GM12878 (cell line): ENCODE results near the gene SYCP3. TPM values are rescaled to one million over a fixed set of nuclear protein-coding genes. Genes with fewer than 3 reads are reported as not detected.

Source experiments
- ATAC-seq: fragments of 200-7000 bp; cut with Tn5 transposase; 3 replicates; pipeline ENCODE4 v1.9.1; 2020; ENCODE audit warnings: mild to moderate bottlenecking, moderate library complexity
- BruUV-seq: library from RNA; stranded (reverse); fragments of 400-500 nt; replicated peaks from 2 replicates; lab custom pipeline; 2021; lab: Mats Ljungman, UMichigan
- CTCF ChIA-PET: fragments of 300-600 bp; sonication (Branson Sonifier 250); formaldehyde crosslinking; extraction: SDS; loops from one replicate; lab custom pipeline; 2021; ENCODE audit warnings: inconsistent platforms; lab: Yijun Ruan, JAX
- POLR2A ChIA-PET: fragments of 350-600 bp; formaldehyde crosslinking; extraction: SDS; loops from one replicate; lab custom pipeline; 2021; ENCODE audit warnings: inconsistent platforms; lab: Charles Lee
- RAD21 ChIA-PET: fragments of 300-600 bp; sonication (Branson Sonifier 250); formaldehyde crosslinking; loops from one replicate; lab custom pipeline; 2023; ENCODE audit warnings: antibody characterized with exemption; ENCODE audit not compliant: unreplicated experiment; lab: Charles Lee
- SMC1A ChIA-PET: fragments of 300-600 bp; sonication (Branson Sonifier 250); formaldehyde crosslinking; loops from one replicate; lab custom pipeline; 2023; ENCODE audit not compliant: unreplicated experiment, uncharacterized antibody; lab: Charles Lee
- DNase-seq: peaks from one replicate; pipeline ENCODE4 v3.0.0-alpha.2; 2011; ENCODE audit warnings: low read depth, low spot score
- FAIRE-seq: peaks from 3 replicates; lab custom pipeline; 2011; peaks lifted over from hg19 to GRCh38; lab: Jason Lieb, UNC
- H2AFZ ChIP-seq: 2 replicates; pipeline ENCODE4 v1.6.0; 2011; ENCODE audit warnings: low read depth, low read length, control low read depth; ENCODE audit not compliant: control insufficient read depth
- H3K27ac ChIP-seq: 2 replicates; pipeline ENCODE4 v1.5.1; 2011; ENCODE audit warnings: control low read depth; ENCODE audit not compliant: control insufficient read depth, insufficient read depth
- H3K27me3 ChIP-seq, 2 experiments: replicated peaks in 1 of 2; 2 replicates each; pipeline versions ENCODE4 v1.6.0 to v1.6.1; 2011; ENCODE audit warnings: low read length in 1 of 2; ENCODE audit not compliant: control insufficient read depth in 2 of 2, insufficient read depth in 2 of 2
- H3K36me3 ChIP-seq, 2 experiments: 2 replicates each; pipeline ENCODE4 v1.5.1; 2011; ENCODE audit warnings: low read length in 1 of 2; ENCODE audit not compliant: control insufficient read depth in 2 of 2, insufficient read depth in 2 of 2
- H3K4me1 ChIP-seq: 2 replicates; pipeline ENCODE4 v1.6.1; 2011; ENCODE audit warnings: mild to moderate bottlenecking, low read length, moderate library complexity, mixed read lengths; ENCODE audit not compliant: control insufficient read depth, insufficient read depth
- H3K4me2 ChIP-seq: 2 replicates; pipeline ENCODE4 v1.6.0; 2011; ENCODE audit warnings: control low read depth; ENCODE audit not compliant: control insufficient read depth, insufficient read depth
- H3K4me3 ChIP-seq: fragments of 200-600 bp; sonication (generic); 2 replicates; pipeline ENCODE4 v1.5.1; 2016
- H3K79me2 ChIP-seq: 2 replicates; pipeline ENCODE4 v1.6.0; 2011; ENCODE audit warnings: low read length; ENCODE audit not compliant: control insufficient read depth, insufficient read depth
- H3K9ac ChIP-seq: 2 replicates; pipeline ENCODE4 v1.8.0; 2011; ENCODE audit warnings: low read length, control low read depth, mixed read lengths; ENCODE audit not compliant: control insufficient read depth, insufficient read depth
- H3K9me3 ChIP-seq: replicated peaks from 3 replicates; pipeline ENCODE4 v1.5.1; 2011; ENCODE audit warnings: mild to moderate bottlenecking, low read length; ENCODE audit not compliant: control insufficient read depth, insufficient read depth
- H4K20me1 ChIP-seq: 2 replicates; pipeline ENCODE4 v1.6.0; 2011; ENCODE audit not compliant: control insufficient read depth, insufficient read depth
- BHLHE40 ChIP-seq, 2 experiments: fragments of 450-650 bp in 1 of 2; IDR thresholded peaks; 2 replicates each; pipeline ENCODE4 v1.6.1; 2011 to 2017; ENCODE audit warnings: low read depth in 2 of 2, borderline replicate concordance in 1 of 2, improper control_type of control experiment in 1 of 2, low read length in 1 of 2, mild to moderate bottlenecking in 1 of 2
- BMI1 ChIP-seq: fragments of 450-650 bp; IDR thresholded peaks from 2 replicates; pipeline ENCODE4 v1.6.1; 2016; ENCODE audit warnings: mild to moderate bottlenecking, moderate library complexity, borderline replicate concordance
- CBX3 ChIP-seq: fragments of 200-600 bp; sonication (generic); IDR thresholded peaks from 2 replicates; pipeline ENCODE4 v1.6.1; 2016; ENCODE audit warnings: low read depth, borderline replicate concordance
- CHD1 ChIP-seq: IDR thresholded peaks from 2 replicates; pipeline ENCODE4 v1.6.1; 2012; ENCODE audit warnings: low read depth, low read length, improper control_type of control experiment
- ESRRA ChIP-seq: IDR thresholded peaks from 2 replicates; pipeline ENCODE4 v1.6.1; 2012; ENCODE audit warnings: mild to moderate bottlenecking, low read length, improper control_type of control experiment
- ETV6 ChIP-seq, 2 experiments: fragments of 450-650 bp in 1 of 2; IDR thresholded peaks in 1 of 2; conservative IDR thresholded peaks in 1 of 2; 2 replicates each; pipeline ENCODE4 v1.6.1; 2014; ENCODE audit warnings: antibody characterized with exemption in 1 of 2, borderline replicate concordance in 1 of 2, low read depth in 1 of 2, mild to moderate bottlenecking in 1 of 2, moderate library complexity in 1 of 2
- HDAC2 ChIP-seq: fragments of 200-600 bp; sonication (generic); IDR thresholded peaks from 2 replicates; pipeline ENCODE4 v1.6.1; 2017
- KAT2A ChIP-seq: conservative IDR thresholded peaks from 2 replicates; pipeline ENCODE4 v1.6.1; 2011; ENCODE audit warnings: low read depth, low read length; ENCODE audit not compliant: control insufficient read depth
- MTA2 ChIP-seq: fragments of 450-650 bp; IDR thresholded peaks from 2 replicates; pipeline ENCODE4 v1.6.1; 2016; ENCODE audit warnings: low read depth, mild to moderate bottlenecking, moderate library complexity
- MTA3 ChIP-seq: IDR thresholded peaks from 2 replicates; pipeline ENCODE4 v1.6.1; 2012; ENCODE audit warnings: low read length, inconsistent platforms, borderline replicate concordance
- MYC ChIP-seq: IDR thresholded peaks from 2 replicates; pipeline ENCODE4 v1.6.1; 2011; ENCODE audit warnings: mild to moderate bottlenecking, low read length, moderate library complexity, inconsistent platforms; ENCODE audit not compliant: insufficient read depth, insufficient replicate concordance, insufficient read length, severe bottlenecking
- NFYA ChIP-seq: IDR thresholded peaks from 2 replicates; pipeline ENCODE4 v1.6.1; 2011; ENCODE audit warnings: low read depth, mild to moderate bottlenecking, low read length, improper control_type of control experiment, borderline replicate concordance
- NR2F1 ChIP-seq: fragments of 450-650 bp; conservative IDR thresholded peaks from 2 replicates; pipeline ENCODE4 v1.6.1; 2017; ENCODE audit warnings: mild to moderate bottlenecking
- POLR2A ChIP-seq: IDR thresholded peaks from 2 replicates; pipeline ENCODE4 v1.6.1; 2011; ENCODE audit warnings: low read depth, mild to moderate bottlenecking, low read length
- RELB ChIP-seq: fragments of 450-650 bp; IDR thresholded peaks from 2 replicates; pipeline ENCODE4 v1.6.1; 2017; ENCODE audit warnings: low read depth, mild to moderate bottlenecking, moderate library complexity
- SPI1 ChIP-seq: IDR thresholded peaks from 2 replicates; pipeline ENCODE4 v1.6.1; 2011; ENCODE audit warnings: low read depth, mild to moderate bottlenecking, low read length, moderate library complexity, borderline replicate concordance; ENCODE audit not compliant: insufficient read depth
- SUZ12 ChIP-seq: fragments of 200-600 bp; sonication (generic); IDR thresholded peaks from one replicate; pipeline ENCODE4 v1.6.1; 2018; ENCODE audit warnings: antibody characterized with exemption, mild to moderate bottlenecking; ENCODE audit not compliant: unreplicated experiment
- ZBED1 ChIP-seq: IDR thresholded peaks from 2 replicates; pipeline ENCODE4 v1.6.1; 2016; ENCODE audit warnings: borderline replicate concordance
- ZSCAN29 ChIP-seq: fragments of 450-650 bp; IDR thresholded peaks from 2 replicates; pipeline ENCODE4 v1.6.1; 2017; ENCODE audit warnings: mild to moderate bottlenecking, moderate library complexity
- WGBS: methylation state at CpG from one replicate; pipeline ENCODE4 v1.1.6; 2016; ENCODE audit warnings: low lambda C conversion rate; ENCODE audit not compliant: insufficient replicate concordance, insufficient coverage; ENCODE audit errors: missing lambda C conversion rate; 5-methylcytosine and 5-hydroxymethylcytosine counted together
- in situ Hi-C: fragments of 300-500 bp; cut with MboI; formaldehyde crosslinking; loops from 9 replicates; pipeline ENCODE4 v1.14.3; 2018; ENCODE audit warnings: mixed read lengths
- intact Hi-C: fragments of 100-400 bp; cut with micrococcal nuclease; formaldehyde crosslinking; loops from one replicate; pipeline ENCODE4 v1.14.2; 2022; ENCODE audit not compliant: unreplicated experiment
- polyA plus RNA-seq, 11 experiments: library from polyadenylated mRNA; depleted of rRNA in 4 of 11; unstranded in 6 of 11; stranded (reverse) in 5 of 11; fragments of >200 nt; fragmentation: Nextera tagmentation in 4 of 11; fragmentation: Illumina TruSeq in 1 of 11; extraction: Ambion mirVana in 4 of 11; extraction: Trizol in 1 of 11; gene quantifications; 1 replicate in 1 of 11; 2 replicates in 10 of 11; pipeline versions ENCODE4 v1.2.1 to v1.2.3, GENCODE V29; 2011 to 2016; ENCODE audit warnings: inconsistent platforms in 2 of 11, missing spikeins in 2 of 11, low read depth in 1 of 11
- total RNA-seq, 4 experiments: library from RNA; depleted of rRNA in 3 of 4; stranded (reverse); fragments of >200 nt in 3 of 4; fragmentation: Illumina TruSeq in 1 of 4; extraction: Trizol in 1 of 4; gene quantifications; 2 replicates each; pipeline versions ENCODE4 v1.2.1 to v1.2.3, GENCODE V29; 2013 to 2021

The SYCP3 gene
- total and polyA plus RNA-seq, 10 of the 15 experiments (the other 5 are each of a cell fraction or from before 2014, with no cell fraction given), result 0.08 to 0.58 (median 0.21) TPM

DNA sequence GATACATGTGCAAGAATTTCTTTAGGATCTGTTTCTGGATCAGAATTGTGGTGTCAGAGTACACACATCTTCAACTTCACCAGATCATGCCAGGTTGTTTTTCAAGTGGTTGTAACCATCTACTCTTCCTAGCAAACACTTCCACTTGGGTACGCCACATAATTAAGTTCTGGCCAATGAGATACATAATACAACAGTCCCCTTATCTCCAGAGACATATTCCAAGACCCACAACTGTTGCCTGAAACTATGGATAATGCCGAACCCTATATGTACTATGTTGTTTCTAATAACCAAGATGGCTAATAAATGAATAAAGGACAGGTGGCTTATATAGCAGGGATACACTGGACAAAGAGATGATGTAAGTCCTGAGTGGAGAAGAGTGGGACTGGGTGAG is 44.3 kb downstream of the SYCP3 start (continued):
- no peak for TF ChIP-seq MTA2
- TF ChIP-seq CHD1, result no peak
- no peak for TF ChIP-seq KAT2A
- no peak for TF ChIP-seq NFYA
- TF ChIP-seq ETV6 (conservative IDR thresholded peaks at IDR 0.05 in 1 of 2, IDR thresholded peaks at IDR 0.05 in 1 of 2; ENCODE audit: borderline replicate concordance in 1 of 2, low read depth in 1 of 2), result no peak
- TF ChIP-seq HDAC2, result no peak
- no peak for TF ChIP-seq ZSCAN29
- TF ChIP-seq SUZ12, result no peak
- no peak for TF ChIP-seq POLR2A
- TF ChIP-seq SPI1, result no peak
- no peak for TF ChIP-seq ZBED1
- TF ChIP-seq BHLHE40 (IDR thresholded peaks at IDR 0.05; ENCODE audit: borderline replicate concordance in 1 of 2, low read depth in 2 of 2, low read length in 1 of 2), result no peak

DNA sequence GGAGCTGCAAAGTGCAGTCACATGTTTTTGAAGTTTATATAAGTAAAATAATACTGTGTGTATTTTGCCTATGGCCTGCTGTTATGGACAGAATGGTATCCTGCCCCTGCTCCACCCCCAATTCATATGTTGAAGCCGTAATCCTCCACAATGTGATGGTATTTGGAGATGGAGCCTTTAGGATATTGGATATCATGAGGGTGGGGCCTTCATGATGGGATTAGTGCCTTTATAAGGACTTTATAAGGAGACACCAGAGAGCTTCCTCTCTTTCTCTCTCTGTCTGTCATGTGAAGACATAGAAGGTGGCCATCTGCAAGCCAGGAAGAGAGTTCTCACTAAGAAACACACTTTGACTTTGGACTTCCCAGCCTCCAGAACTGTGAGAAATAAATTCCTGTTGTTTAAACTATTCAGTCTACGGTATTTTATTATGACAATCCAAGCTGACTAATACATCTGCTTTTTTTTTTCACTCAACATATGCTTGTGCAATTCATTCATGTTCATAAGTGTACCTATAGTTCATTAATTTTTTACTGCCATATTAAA is 44.9 kb downstream of the SYCP3 start:
- no TSS peak for BruUV-seq
- no peaks in the 10 kb centered on the region for H3K9me3 ChIP-seq
- no peak overlapping the region for H2AFZ ChIP-seq
- H3K4me3 ChIP-seq, result no peak overlapping the region
- ChIA-PET POLR2A (no interaction called here), SMC1A (interaction anchor here (0.9 to 1.1 kb wide), 2 partner anchors 20 to 146 kb away, joined by 3 to 5 read pairs; no protein-coding TSS in a partner anchor), RAD21 (no interaction called here), CTCF (interaction anchor here (0.7 to 1.4 kb wide), 2 partner anchors 12 to 173 kb away, joined by 3 read pairs; no protein-coding TSS in a partner anchor)
- no peak for FAIRE-seq
- intact Hi-C loops (loop anchor here (10.0 kb wide), 1 partner anchor 120 kb away; no protein-coding TSS in a partner anchor), in situ Hi-C loops (no loop called here)
- whole genome bisulfite sequencing, result 84% methylated on average over 2 of the region's 2 CpGs
- no peak for ATAC-seq
- no peak overlapping the region for H3K4me2 ChIP-seq
- no peaks in the 10 kb centered on the region for H4K20me1 ChIP-seq
- H3K27ac ChIP-seq, result no peak overlapping the region
- no peak overlapping the region for H3K9ac ChIP-seq
- H3K36me3 ChIP-seq, result no peaks in the 10 kb centered on the region
- no peaks in the 10 kb centered on the region for H3K79me2 ChIP-seq
- no peak for DNase-seq
- peaks cover 4% of the 10 kb centered on the region for H3K4me1 ChIP-seq
- TF ChIP-seq POLR2A (no peak), BMI1 (no peak), NR2F1 (no peak), MTA3 (no peak), RELB (no peak), MYC (no peak), ESRRA (no peak), CBX3 (no peak)
- no peaks in the 10 kb centered on the region for H3K27me3 ChIP-seq
